DOHH2 (cell line): ENCODE results near the gene MED27.

Source experiments
- H3F3A ChIP-seq: fragments of 200-600 bp; sonication (generic), shearing (Covaris generic); 2 replicates; pipeline ENCODE4 v1.6.0; 2016; ENCODE audit warnings: antibody characterized with exemption, mild to moderate bottlenecking; ENCODE audit not compliant: control insufficient read depth, insufficient read depth
- H3K27ac ChIP-seq: fragments of 200-600 bp; sonication (generic); 2 replicates; pipeline ENCODE4 v1.5.1; 2014; ENCODE audit warnings: low read depth, mild to moderate bottlenecking, low read length, moderate library complexity
- H3K27me3 ChIP-seq: fragments of 200-600 bp; sonication (generic); 2 replicates; pipeline ENCODE4 v1.6.1; 2014; ENCODE audit warnings: mild to moderate bottlenecking, low read length, mixed read lengths; ENCODE audit not compliant: control insufficient read depth
- H3K36me3 ChIP-seq: fragments of 200-600 bp; sonication (generic); 2 replicates; pipeline ENCODE4 v1.6.1; 2014; ENCODE audit warnings: mild to moderate bottlenecking, low read length, moderate library complexity, mixed read lengths; ENCODE audit not compliant: control insufficient read depth
- H3K4me1 ChIP-seq: fragments of 200-600 bp; sonication (generic); 2 replicates; pipeline ENCODE4 v1.6.1; 2014; ENCODE audit warnings: mild to moderate bottlenecking, low read length, mixed read lengths; ENCODE audit not compliant: control insufficient read depth
- H3K4me2 ChIP-seq: fragments of 200-600 bp; sonication (generic); 2 replicates; pipeline ENCODE4 v1.6.0; 2014; ENCODE audit warnings: mild to moderate bottlenecking, low read length, moderate library complexity
- H3K4me3 ChIP-seq: fragments of 200-600 bp; sonication (generic); 2 replicates; pipeline ENCODE4 v1.5.1; 2014; ENCODE audit warnings: mild to moderate bottlenecking, low read length, mixed read lengths
- H3K79me2 ChIP-seq: fragments of 200-600 bp; sonication (generic); 2 replicates; pipeline ENCODE4 v1.6.1; 2014; ENCODE audit warnings: mild to moderate bottlenecking, low read length, mixed read lengths; ENCODE audit not compliant: control insufficient read depth
- H3K9me2 ChIP-seq: fragments of 200-600 bp; sonication (generic); replicated peaks from 2 replicates; pipeline ENCODE4 v1.6.1; 2014; ENCODE audit warnings: mild to moderate bottlenecking, low read length, mixed read lengths; ENCODE audit not compliant: control insufficient read depth
- H3K9me3 ChIP-seq: fragments of 200-600 bp; sonication (generic); 2 replicates; pipeline ENCODE4 v1.6.1; 2014; ENCODE audit warnings: antibody characterized with exemption, low read length, mixed read lengths; ENCODE audit not compliant: control insufficient read depth, insufficient read depth
- H4K20me1 ChIP-seq: fragments of 200-600 bp; sonication (generic); 2 replicates; pipeline ENCODE4 v1.6.0; 2014; ENCODE audit warnings: low read depth, mild to moderate bottlenecking, antibody characterized with exemption, low read length, moderate library complexity; ENCODE audit not compliant: control insufficient read depth, insufficient read depth
- EZH2phosphoT487 ChIP-seq: fragments of 200-600 bp; sonication (generic); IDR thresholded peaks from 2 replicates; pipeline ENCODE4 v1.6.1; 2017; ENCODE audit warnings: borderline replicate concordance, mild to moderate bottlenecking, antibody characterized with exemption, low read length, moderate library complexity, mixed read lengths
- TF ChIP-seq, protein P1 (sequence below): fragments of 200-600 bp; sonication (generic); IDR thresholded peaks from one replicate; pipeline ENCODE4 v1.5.1; 2014; ENCODE audit warnings: antibody characterized with exemption, mild to moderate bottlenecking, low read depth, low read length; ENCODE audit not compliant: poor library complexity, severe bottlenecking

The MED27 gene

DNA sequence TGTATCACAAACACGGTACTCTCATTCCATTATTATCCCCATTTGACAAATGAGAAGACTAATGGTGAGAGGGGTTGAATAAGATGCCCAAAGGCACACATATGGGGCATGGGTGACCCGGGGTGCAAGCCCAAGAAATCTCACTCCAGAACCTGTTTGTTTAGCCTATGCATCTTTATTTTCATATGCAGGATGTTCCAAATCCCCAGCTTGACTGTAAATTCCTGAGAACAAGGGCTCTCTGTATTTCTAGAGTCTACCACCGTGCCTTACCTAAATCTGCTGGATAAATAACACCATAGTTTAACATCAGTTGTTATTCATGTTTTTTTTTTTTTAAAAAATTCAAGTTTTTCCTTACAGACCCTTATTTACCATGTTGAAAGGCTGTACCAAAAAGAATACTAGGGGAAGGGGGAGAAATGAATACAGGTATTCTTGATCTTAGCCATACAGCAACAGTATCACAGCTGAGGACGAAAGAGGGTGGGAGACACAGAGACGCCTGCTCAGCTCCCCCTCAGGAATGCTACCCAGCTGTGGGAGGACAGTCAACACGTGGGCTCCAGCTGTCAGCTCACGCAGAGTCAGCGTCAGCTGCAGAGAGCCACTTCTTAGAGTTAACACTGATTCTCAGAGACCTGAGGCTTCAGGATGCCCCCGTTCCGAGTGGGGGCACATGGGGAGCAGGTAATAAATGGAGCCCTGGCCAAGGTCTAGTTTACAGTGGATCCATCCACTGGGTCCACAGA is 86.6 kb downstream of the MED27 start:
- peaks cover 5% of the 10 kb centered on the region; the same call in 1 of the 2 replicates for H4K20me1 ChIP-seq
- H3K36me3 ChIP-seq = no peaks in the 10 kb centered on the region; the same call in 1 of the 2 replicates
- no peaks in the 10 kb centered on the region for H3K27me3 ChIP-seq
- H3K27ac ChIP-seq = no peak overlapping the region
- no peaks in the 10 kb centered on the region for H3K9me2 ChIP-seq
- no peaks in the 10 kb centered on the region for H3K9me3 ChIP-seq
- H3K4me3 ChIP-seq = no peak overlapping the region
- no peak for TF ChIP-seq EZH2phosphoT487
- TF ChIP-seq, protein P1, sequence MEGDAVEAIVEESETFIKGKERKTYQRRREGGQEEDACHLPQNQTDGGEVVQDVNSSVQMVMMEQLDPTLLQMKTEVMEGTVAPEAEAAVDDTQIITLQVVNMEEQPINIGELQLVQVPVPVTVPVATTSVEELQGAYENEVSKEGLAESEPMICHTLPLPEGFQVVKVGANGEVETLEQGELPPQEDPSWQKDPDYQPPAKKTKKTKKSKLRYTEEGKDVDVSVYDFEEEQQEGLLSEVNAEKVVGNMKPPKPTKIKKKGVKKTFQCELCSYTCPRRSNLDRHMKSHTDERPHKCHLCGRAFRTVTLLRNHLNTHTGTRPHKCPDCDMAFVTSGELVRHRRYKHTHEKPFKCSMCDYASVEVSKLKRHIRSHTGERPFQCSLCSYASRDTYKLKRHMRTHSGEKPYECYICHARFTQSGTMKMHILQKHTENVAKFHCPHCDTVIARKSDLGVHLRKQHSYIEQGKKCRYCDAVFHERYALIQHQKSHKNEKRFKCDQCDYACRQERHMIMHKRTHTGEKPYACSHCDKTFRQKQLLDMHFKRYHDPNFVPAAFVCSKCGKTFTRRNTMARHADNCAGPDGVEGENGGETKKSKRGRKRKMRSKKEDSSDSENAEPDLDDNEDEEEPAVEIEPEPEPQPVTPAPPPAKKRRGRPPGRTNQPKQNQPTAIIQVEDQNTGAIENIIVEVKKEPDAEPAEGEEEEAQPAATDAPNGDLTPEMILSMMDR = no peak
- H3K4me1 ChIP-seq = peaks cover 5% of the 10 kb centered on the region; the same call in 1 of the 2 replicates
- no peak overlapping the region for H3K4me2 ChIP-seq
- peaks cover 5% of the 10 kb centered on the region; the same call in 1 of the 2 replicates for H3K79me2 ChIP-seq
- no peaks in the 10 kb centered on the region for H3F3A ChIP-seq

DNA sequence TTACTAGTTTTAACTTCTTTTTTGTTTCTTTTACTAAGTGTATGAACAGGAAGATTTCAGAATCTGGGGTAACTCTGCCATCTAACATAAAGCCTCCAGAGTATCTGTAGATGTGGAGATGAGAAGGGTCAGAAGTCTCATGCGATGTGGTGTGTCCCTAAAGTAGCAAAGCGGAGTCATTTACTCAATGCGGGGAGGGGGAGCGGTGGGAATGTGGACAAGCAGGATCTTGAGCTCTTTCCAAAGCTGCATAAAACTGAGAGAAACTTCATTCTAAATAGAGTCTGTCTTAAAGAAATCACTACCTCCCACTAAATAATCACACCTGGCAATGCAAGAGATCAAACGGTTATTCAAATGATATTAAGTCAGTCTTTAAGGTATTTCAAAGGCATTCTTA is 92.4 kb downstream of the MED27 start:
- Histone ChIP-seq H3K9me3 (no peaks in the 10 kb centered on the region), H3K27me3 (no peaks in the 10 kb centered on the region), H3K4me3 (no peak overlapping the region), H3K79me2 (peaks cover 5% of the 10 kb centered on the region; the same call in 1 of the 2 replicates), H3K36me3 (no peaks in the 10 kb centered on the region), H3K27ac (no peak overlapping the region), H3F3A (no peaks in the 10 kb centered on the region), H3K4me2 (no peak overlapping the region), H3K4me1 (peaks cover 19% of the 10 kb centered on the region), H4K20me1 (peaks cover 5% of the 10 kb centered on the region; the same call in 1 of the 2 replicates), H3K9me2 (no peaks in the 10 kb centered on the region)
- no peak for TF ChIP-seq EZH2phosphoT487
- TF ChIP-seq, protein P1 = no peak

DNA sequence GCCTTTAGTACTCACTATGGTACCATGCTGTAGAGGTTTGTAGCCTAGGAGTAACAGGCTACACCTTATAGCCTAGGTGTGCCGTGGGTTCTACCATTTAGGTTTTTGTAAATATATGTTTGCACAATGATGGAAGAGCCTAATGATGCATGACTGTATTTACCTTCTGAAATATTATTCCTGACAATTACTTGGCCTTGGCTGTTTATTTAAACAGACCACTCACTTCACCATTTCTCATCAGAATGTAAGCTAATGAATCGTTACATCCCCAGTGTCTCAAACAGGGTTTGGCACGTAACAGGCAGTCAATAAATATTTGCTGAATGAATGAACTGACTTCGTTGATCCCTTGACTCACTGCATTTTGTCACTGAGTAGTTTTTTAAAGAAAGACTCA is 93.1 kb downstream of the MED27 start:
- Histone ChIP-seq H3K79me2 (peaks cover 5% of the 10 kb centered on the region; the same call in 1 of the 2 replicates), H3K27ac (no peak overlapping the region), H3K36me3 (no peaks in the 10 kb centered on the region), H3K4me1 (peaks cover 19% of the 10 kb centered on the region), H3K27me3 (no peaks in the 10 kb centered on the region), H3K9me2 (no peaks in the 10 kb centered on the region), H3F3A (no peaks in the 10 kb centered on the region), H3K4me2 (no peak overlapping the region), H3K9me3 (no peaks in the 10 kb centered on the region), H4K20me1 (peaks cover 5% of the 10 kb centered on the region; the same call in 1 of the 2 replicates), H3K4me3 (no peak overlapping the region)
- TF ChIP-seq, protein P1 = no peak
- no peak for TF ChIP-seq EZH2phosphoT487
